ENCODE results near the gene ERO1B.

The ERO1B gene

DNA sequence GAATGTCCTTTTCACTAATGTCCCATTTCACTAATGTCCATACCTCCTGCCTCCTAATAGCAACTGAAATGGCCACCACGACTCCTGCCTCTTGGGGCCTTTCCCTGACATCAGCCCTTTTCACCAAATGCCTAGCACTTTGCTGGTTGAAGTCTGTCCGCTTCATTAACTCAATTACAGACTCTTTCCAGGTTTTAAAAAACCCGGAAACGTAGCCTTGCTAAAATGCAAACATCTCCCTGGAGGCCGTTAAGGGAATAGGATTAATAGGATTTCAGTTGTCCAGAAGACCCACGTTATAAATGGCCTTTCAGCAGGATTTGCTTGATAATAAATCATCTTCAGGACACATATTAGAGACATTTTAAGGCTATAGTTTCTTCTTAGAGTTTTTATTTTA, 25.7 kb upstream of the ERO1B start:
- H3K23ac ChIP-seq (ENCODE audit: low read length) = no peak overlapping the region
- H4K12ac ChIP-seq (ENCODE audit: low read depth, low read length) = no peak overlapping the region
- H2AK5ac ChIP-seq (ENCODE audit: low read length) = no peak overlapping the region
- H3K36me3 ChIP-seq (ENCODE audit: control insufficient read depth in 1 of 2, insufficient read depth in 2 of 2, low read length in 2 of 2) = no peaks in the 10 kb centered on the region
- no peak overlapping the region for H2BK120ac ChIP-seq (ENCODE audit: insufficient read depth, low read length, poor library complexity)
- no peak overlapping the region for H4K8ac ChIP-seq (ENCODE audit: low read depth, low read length)
- no CpG with 5 or more reads among the region's 6 CpGs for WGBS (ENCODE audit: extremely low coverage, insufficient coverage, insufficient read length)
- no peaks in the 10 kb centered on the region for H3K4me1 ChIP-seq (ENCODE audit: control insufficient read depth in 1 of 2, insufficient read depth in 2 of 2, low read length in 2 of 2)
- H3K14ac ChIP-seq (ENCODE audit: low read length) = no peak overlapping the region
- H4K91ac ChIP-seq (ENCODE audit: low read depth, low read length) = no peak overlapping the region
- no peak overlapping the region for H3K27ac ChIP-seq (ENCODE audit: low read depth, low read length)
- H3K9ac ChIP-seq (ENCODE audit: low read length) = no peak overlapping the region
- H3K9me3 ChIP-seq (ENCODE audit: insufficient read depth, low read depth, low read length) = no peaks in the 10 kb centered on the region
- no peaks in the 10 kb centered on the region for H3K27me3 ChIP-seq (ENCODE audit: insufficient read depth, low read length)
- H2AFZ ChIP-seq (ENCODE audit: insufficient read depth, low read length, poor library complexity) = no peak overlapping the region
- no peak overlapping the region for H3K4ac ChIP-seq (ENCODE audit: low read depth, low read length)
- H3K18ac ChIP-seq (ENCODE audit: low read length) = no peak overlapping the region
- no peak overlapping the region for H2BK5ac ChIP-seq (ENCODE audit: low read depth, low read length, poor library complexity)
- H3K4me2 ChIP-seq (ENCODE audit: low read length) = no peak overlapping the region
- no peaks in the 10 kb centered on the region for H3K79me2 ChIP-seq (ENCODE audit: control insufficient read depth, insufficient read depth, low read length, poor library complexity)
- no peak for DNase-seq
- H2BK12ac ChIP-seq (ENCODE audit: low read length) = no peak overlapping the region
- no peaks in the 10 kb centered on the region for H3K79me1 ChIP-seq (ENCODE audit: low read length)
- no peak overlapping the region for H3K4me3 ChIP-seq (ENCODE audit: low read depth, low read length)

DNA sequence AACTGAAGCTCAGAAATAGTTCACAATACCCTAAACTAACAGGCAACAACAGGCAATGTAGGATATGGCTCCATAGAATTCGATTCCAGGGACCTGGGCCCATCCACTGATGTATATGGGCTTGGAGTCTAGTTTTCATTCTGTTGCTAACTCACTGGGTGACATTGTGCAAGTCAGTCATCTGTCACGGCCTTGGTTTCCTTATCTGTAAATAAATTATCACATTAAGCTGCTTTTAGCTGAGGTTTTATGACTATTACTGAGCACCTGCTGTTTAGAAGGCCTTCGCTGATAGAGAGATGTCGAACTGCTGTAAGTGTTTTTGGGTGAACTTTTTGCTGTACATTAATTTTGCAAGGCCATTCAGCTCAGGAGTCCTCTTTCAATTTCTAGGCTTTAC, 22.9 kb upstream of the ERO1B start:
- no peaks in the 10 kb centered on the region for H3K4me1 ChIP-seq (ENCODE audit: control insufficient read depth in 1 of 2, insufficient read depth in 2 of 2, low read length in 2 of 2)
- H3K79me1 ChIP-seq (ENCODE audit: low read length) = no peaks in the 10 kb centered on the region
- H3K4ac ChIP-seq (ENCODE audit: low read depth, low read length) = no peak overlapping the region
- DNase-seq = no peak
- H3K36me3 ChIP-seq (ENCODE audit: control insufficient read depth in 1 of 2, insufficient read depth in 2 of 2, low read length in 2 of 2) = no peaks in the 10 kb centered on the region
- no peaks in the 10 kb centered on the region for H3K9me3 ChIP-seq (ENCODE audit: insufficient read depth, low read depth, low read length)
- H2AK5ac ChIP-seq (ENCODE audit: low read length) = no peak overlapping the region
- H4K12ac ChIP-seq (ENCODE audit: low read depth, low read length) = no peak overlapping the region
- H3K4me2 ChIP-seq (ENCODE audit: low read length) = no peak overlapping the region
- H3K27me3 ChIP-seq (ENCODE audit: insufficient read depth, low read length) = no peaks in the 10 kb centered on the region
- H2BK5ac ChIP-seq (ENCODE audit: low read depth, low read length, poor library complexity) = no peak overlapping the region
- no peak overlapping the region for H3K9ac ChIP-seq (ENCODE audit: low read length)
- no peak overlapping the region for H3K18ac ChIP-seq (ENCODE audit: low read length)
- no peak overlapping the region for H4K8ac ChIP-seq (ENCODE audit: low read depth, low read length)
- no peak overlapping the region for H4K91ac ChIP-seq (ENCODE audit: low read depth, low read length)
- no peak overlapping the region for H2BK120ac ChIP-seq (ENCODE audit: insufficient read depth, low read length, poor library complexity)
- no peak overlapping the region for H2AFZ ChIP-seq (ENCODE audit: insufficient read depth, low read length, poor library complexity)
- WGBS (ENCODE audit: extremely low coverage, insufficient coverage, insufficient read length) = no CpG with 5 or more reads among the region's 4 CpGs
- no peak overlapping the region for H2BK12ac ChIP-seq (ENCODE audit: low read length)
- no peak overlapping the region for H3K14ac ChIP-seq (ENCODE audit: low read length)
- no peak overlapping the region for H3K23ac ChIP-seq (ENCODE audit: low read length)
- no peak overlapping the region for H3K27ac ChIP-seq (ENCODE audit: low read depth, low read length)
- no peaks in the 10 kb centered on the region for H3K79me2 ChIP-seq (ENCODE audit: control insufficient read depth, insufficient read depth, low read length, poor library complexity)
- no peak overlapping the region for H3K4me3 ChIP-seq (ENCODE audit: low read depth, low read length)

DNA sequence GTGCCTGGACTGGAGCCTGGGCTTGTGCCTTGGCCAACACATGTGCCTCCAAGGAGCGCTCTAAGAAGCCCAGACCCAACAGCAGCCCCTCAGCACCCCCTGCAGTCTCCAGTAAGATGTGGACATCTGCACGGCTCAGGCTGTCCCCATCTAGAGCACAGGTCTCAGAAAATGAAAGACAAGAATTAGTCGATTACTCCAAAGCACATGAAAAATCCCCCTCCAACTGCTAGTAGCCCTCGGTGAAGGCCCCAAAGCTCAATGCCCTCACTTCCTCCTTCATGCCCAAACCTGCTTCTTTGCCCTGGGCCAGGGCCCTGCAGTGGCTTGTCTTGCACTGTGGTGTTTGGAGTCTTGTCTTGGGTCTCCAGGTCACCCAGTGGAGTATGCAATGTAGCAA, 21.9 kb upstream of the ERO1B start:
- Histone ChIP-seq H3K18ac (ENCODE audit: low read length) (no peak overlapping the region), H3K23ac (ENCODE audit: low read length) (no peak overlapping the region), H3K79me2 (ENCODE audit: control insufficient read depth, insufficient read depth, low read length, poor library complexity) (no peaks in the 10 kb centered on the region), H3K4me2 (ENCODE audit: low read length) (no peak overlapping the region), H2BK120ac (ENCODE audit: insufficient read depth, low read length, poor library complexity) (no peak overlapping the region), H3K9me3 (ENCODE audit: insufficient read depth, low read depth, low read length) (no peaks in the 10 kb centered on the region), H2AK5ac (ENCODE audit: low read length) (no peak overlapping the region), H3K4me3 (ENCODE audit: low read depth, low read length) (no peak overlapping the region), H3K4me1 (ENCODE audit: control insufficient read depth in 1 of 2, insufficient read depth in 2 of 2, low read length in 2 of 2) (no peaks in the 10 kb centered on the region), H4K12ac (ENCODE audit: low read depth, low read length) (no peak overlapping the region), H3K27ac (ENCODE audit: low read depth, low read length) (no peak overlapping the region), H2AFZ (ENCODE audit: insufficient read depth, low read length, poor library complexity) (no peak overlapping the region), H3K27me3 (ENCODE audit: insufficient read depth, low read length) (no peaks in the 10 kb centered on the region), H4K91ac (ENCODE audit: low read depth, low read length) (no peak overlapping the region), H3K9ac (ENCODE audit: low read length) (no peak overlapping the region), H3K36me3 (ENCODE audit: control insufficient read depth in 1 of 2, insufficient read depth in 2 of 2, low read length in 2 of 2) (no peaks in the 10 kb centered on the region), H3K79me1 (ENCODE audit: low read length) (no peaks in the 10 kb centered on the region), H4K8ac (ENCODE audit: low read depth, low read length) (no peak overlapping the region), H3K4ac (ENCODE audit: low read depth, low read length) (no peak overlapping the region), H3K14ac (ENCODE audit: low read length) (no peak overlapping the region), H2BK12ac (ENCODE audit: low read length) (no peak overlapping the region), H2BK5ac (ENCODE audit: low read depth, low read length, poor library complexity) (no peak overlapping the region)
- no peak for DNase-seq
- no CpG with 5 or more reads among the region's 4 CpGs for WGBS (ENCODE audit: extremely low coverage, insufficient coverage, insufficient read length)

DNA sequence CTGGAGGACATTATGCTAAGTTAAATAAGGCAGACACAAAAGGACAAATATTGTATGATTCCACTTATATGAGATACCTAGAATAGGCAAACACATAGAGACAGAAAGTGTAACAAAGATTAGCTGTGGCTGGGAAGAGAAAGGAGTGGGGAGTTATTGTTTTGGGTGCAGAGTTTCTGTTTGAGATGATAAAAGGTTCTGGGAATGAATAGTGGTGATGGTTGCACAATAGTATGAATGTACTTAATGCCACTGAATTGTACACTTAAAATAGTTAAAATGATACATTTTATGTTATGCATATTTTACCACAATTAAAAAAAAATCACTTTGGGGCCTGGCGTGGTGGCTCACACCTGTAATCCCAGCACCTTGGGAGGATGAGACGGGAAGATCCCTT, 21.2 kb upstream of the ERO1B start:
- Histone ChIP-seq H3K79me2 (ENCODE audit: control insufficient read depth, insufficient read depth, low read length, poor library complexity) (no peaks in the 10 kb centered on the region), H2AK5ac (ENCODE audit: low read length) (no peak overlapping the region), H3K9ac (ENCODE audit: low read length) (no peak overlapping the region), H3K4me3 (ENCODE audit: low read depth, low read length) (no peak overlapping the region), H3K36me3 (ENCODE audit: control insufficient read depth in 1 of 2, insufficient read depth in 2 of 2, low read length in 2 of 2) (no peaks in the 10 kb centered on the region), H3K18ac (ENCODE audit: low read length) (no peak overlapping the region), H2AFZ (ENCODE audit: insufficient read depth, low read length, poor library complexity) (no peak overlapping the region), H2BK120ac (ENCODE audit: insufficient read depth, low read length, poor library complexity) (no peak overlapping the region), H3K9me3 (ENCODE audit: insufficient read depth, low read depth, low read length) (no peaks in the 10 kb centered on the region), H3K4ac (ENCODE audit: low read depth, low read length) (no peak overlapping the region), H3K27ac (ENCODE audit: low read depth, low read length) (no peak overlapping the region), H2BK5ac (ENCODE audit: low read depth, low read length, poor library complexity) (no peak overlapping the region), H3K79me1 (ENCODE audit: low read length) (no peaks in the 10 kb centered on the region), H3K4me2 (ENCODE audit: low read length) (no peak overlapping the region), H4K12ac (ENCODE audit: low read depth, low read length) (no peak overlapping the region), H4K91ac (ENCODE audit: low read depth, low read length) (no peak overlapping the region), H2BK12ac (ENCODE audit: low read length) (no peak overlapping the region), H3K14ac (ENCODE audit: low read length) (no peak overlapping the region), H3K27me3 (ENCODE audit: insufficient read depth, low read length) (no peaks in the 10 kb centered on the region), H3K4me1 (ENCODE audit: control insufficient read depth in 1 of 2, insufficient read depth in 2 of 2, low read length in 2 of 2) (no peaks in the 10 kb centered on the region), H3K23ac (ENCODE audit: low read length) (no peak overlapping the region), H4K8ac (ENCODE audit: low read depth, low read length) (no peak overlapping the region)
- WGBS (ENCODE audit: extremely low coverage, insufficient coverage, insufficient read length) = no CpG with 5 or more reads among the region's 2 CpGs
- no peak for DNase-seq

All from trophoblast cell (in vitro differentiated cells and primary cell).